Measurements from ENCODE around the gene ENOX1. TPM values are rescaled to one million over a fixed set of nuclear protein-coding genes. Genes with fewer than 3 reads are reported as not detected.

ENOX1 gene
- total RNA-seq, 3 donors from 2014 or later (not counting 1 experiment from before 2014, with no cell fraction given), result not detected

DNA sequence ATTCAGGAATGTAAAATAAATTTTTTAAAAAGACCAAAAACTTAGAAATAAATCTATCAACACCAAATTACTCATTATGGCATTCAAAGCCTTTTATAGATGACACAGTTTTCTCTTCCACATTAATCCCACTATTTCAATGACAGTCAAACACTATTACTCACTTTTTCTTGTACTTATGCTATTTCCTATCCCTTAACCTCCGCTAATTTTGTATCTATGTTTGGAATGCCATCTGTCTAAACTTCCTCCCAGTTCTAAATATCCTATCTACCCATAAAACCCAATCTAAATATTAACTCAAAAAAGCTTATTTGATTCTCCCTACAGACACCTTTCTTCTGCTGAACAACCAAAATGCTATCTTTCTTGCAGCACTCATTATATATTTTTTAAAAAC, 203.5 kb downstream of the ENOX1 start:
- TF ChIP-seq, protein P1, sequence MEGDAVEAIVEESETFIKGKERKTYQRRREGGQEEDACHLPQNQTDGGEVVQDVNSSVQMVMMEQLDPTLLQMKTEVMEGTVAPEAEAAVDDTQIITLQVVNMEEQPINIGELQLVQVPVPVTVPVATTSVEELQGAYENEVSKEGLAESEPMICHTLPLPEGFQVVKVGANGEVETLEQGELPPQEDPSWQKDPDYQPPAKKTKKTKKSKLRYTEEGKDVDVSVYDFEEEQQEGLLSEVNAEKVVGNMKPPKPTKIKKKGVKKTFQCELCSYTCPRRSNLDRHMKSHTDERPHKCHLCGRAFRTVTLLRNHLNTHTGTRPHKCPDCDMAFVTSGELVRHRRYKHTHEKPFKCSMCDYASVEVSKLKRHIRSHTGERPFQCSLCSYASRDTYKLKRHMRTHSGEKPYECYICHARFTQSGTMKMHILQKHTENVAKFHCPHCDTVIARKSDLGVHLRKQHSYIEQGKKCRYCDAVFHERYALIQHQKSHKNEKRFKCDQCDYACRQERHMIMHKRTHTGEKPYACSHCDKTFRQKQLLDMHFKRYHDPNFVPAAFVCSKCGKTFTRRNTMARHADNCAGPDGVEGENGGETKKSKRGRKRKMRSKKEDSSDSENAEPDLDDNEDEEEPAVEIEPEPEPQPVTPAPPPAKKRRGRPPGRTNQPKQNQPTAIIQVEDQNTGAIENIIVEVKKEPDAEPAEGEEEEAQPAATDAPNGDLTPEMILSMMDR (IDR thresholded peaks at IDR 0.05), result no peak
- DNase-seq (no peak), ATAC-seq (no peak)
- intact Hi-C loops (cut with micrococcal nuclease), result no loop called here
- Mint-ChIP-seq H3K27ac (no peak overlapping the region), H3K4me1 (no peaks in the 10 kb centered on the region), H3K27me3 (ENCODE audit: low read depth in 2 of 2) (peaks cover 0 to 3% of the 10 kb centered on the region in 2 donors), H3K36me3 (no peaks in the 10 kb centered on the region), H3K9me3 (no peaks in the 10 kb centered on the region), H3K4me3 (no peak overlapping the region)
- WGBS (ENCODE audit: insufficient coverage), result 94% methylated on average over 1 of the region's 1 CpG
- Histone ChIP-seq H3K27ac (ENCODE audit: low read length) (no peak overlapping the region), H3K4me3 (ENCODE audit: low read length) (no peak overlapping the region), H3K27me3 (ENCODE audit: control insufficient read depth, insufficient read depth, low read length) (no peaks in the 10 kb centered on the region), H3K4me1 (ENCODE audit: control insufficient read depth, insufficient read depth, low read length) (no peaks in the 10 kb centered on the region), H3K9me3 (ENCODE audit: control insufficient read depth, insufficient read depth, low read length) (no peaks in the 10 kb centered on the region), H3K36me3 (ENCODE audit: control insufficient read depth, insufficient read depth, low read length) (no peaks in the 10 kb centered on the region)

DNA sequence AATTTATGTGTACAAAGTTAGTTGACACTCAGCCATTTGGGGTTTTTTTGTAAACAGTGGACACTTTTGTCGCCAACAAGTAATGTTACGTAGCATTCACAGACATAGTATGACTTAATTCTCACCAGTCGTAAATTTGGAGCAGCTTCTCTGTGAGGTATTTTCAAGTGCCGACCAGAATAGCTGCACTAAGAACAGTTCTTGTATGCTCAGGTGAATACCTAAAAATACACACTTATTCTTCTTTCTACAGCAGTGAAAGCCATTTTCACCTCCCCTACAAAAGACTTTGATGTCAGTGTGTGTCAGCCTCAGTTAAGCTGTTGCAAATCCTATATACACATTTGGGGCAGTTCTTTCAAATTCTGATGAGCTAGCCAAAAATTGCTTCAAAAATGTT, 206.5 kb downstream of the ENOX1 start:
- intact Hi-C loops (cut with micrococcal nuclease), result no loop called here

DNA sequence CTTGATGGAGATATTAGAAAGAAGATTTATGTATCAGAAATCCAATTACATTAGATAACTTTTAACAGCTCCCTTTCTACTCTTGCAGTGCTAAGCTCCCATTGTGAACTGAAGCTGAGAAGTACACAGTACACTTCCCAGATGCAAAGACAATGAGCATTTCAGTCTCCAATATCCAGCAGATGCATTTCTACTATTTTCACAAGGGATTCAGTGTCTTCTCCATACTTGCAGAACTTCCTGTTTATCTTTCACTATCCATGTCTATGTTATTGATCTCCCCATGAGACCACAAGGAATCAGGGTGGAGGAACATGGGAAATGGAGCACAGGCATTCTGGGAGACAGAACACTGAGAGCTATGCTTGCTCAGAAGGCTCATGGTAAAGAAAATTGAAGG, 207.5 kb downstream of the ENOX1 start:
- H3K4me3 ChIP-seq (ENCODE audit: low read length), result no peak overlapping the region
- H3K27me3 Mint-ChIP-seq (ENCODE audit: low read depth in 2 of 2), result peaks cover 0 to 2% of the 10 kb centered on the region in 2 donors
- ATAC-seq, result no peak
- no peak overlapping the region for H3K4me3 Mint-ChIP-seq
- peaks cover 0 to 4% of the 10 kb centered on the region in 2 donors for H3K4me1 Mint-ChIP-seq
- H3K4me1 ChIP-seq (ENCODE audit: control insufficient read depth, insufficient read depth, low read length), result no peaks in the 10 kb centered on the region
- no peaks in the 10 kb centered on the region for H3K27me3 ChIP-seq (ENCODE audit: control insufficient read depth, insufficient read depth, low read length)
- no peaks in the 10 kb centered on the region for H3K9me3 Mint-ChIP-seq
- H3K27ac ChIP-seq (ENCODE audit: low read length), result no peak overlapping the region
- H3K9me3 ChIP-seq (ENCODE audit: control insufficient read depth, insufficient read depth, low read length), result no peaks in the 10 kb centered on the region
- no peaks in the 10 kb centered on the region for H3K36me3 Mint-ChIP-seq
- DNase-seq, result no peak
- intact Hi-C loops (cut with micrococcal nuclease), result no loop called here
- H3K36me3 ChIP-seq (ENCODE audit: control insufficient read depth, insufficient read depth, low read length), result no peaks in the 10 kb centered on the region
- TF ChIP-seq, protein P1 (IDR thresholded peaks at IDR 0.05), result no peak
- H3K27ac Mint-ChIP-seq, result no peak overlapping the region

More for the DNA sequence above, 206.5 kb downstream of the ENOX1 start:
- no peaks in the 10 kb centered on the region for H3K27me3 ChIP-seq (ENCODE audit: control insufficient read depth, insufficient read depth, low read length)
- H3K9me3 ChIP-seq (ENCODE audit: control insufficient read depth, insufficient read depth, low read length), result no peaks in the 10 kb centered on the region
- H3K4me1 Mint-ChIP-seq, result no peaks in the 10 kb centered on the region
- no peak overlapping the region for H3K27ac Mint-ChIP-seq
- H3K27ac ChIP-seq (ENCODE audit: low read length), result no peak overlapping the region
- no peak for ATAC-seq
- H3K9me3 Mint-ChIP-seq, result no peaks in the 10 kb centered on the region
- no peak overlapping the region for H3K4me3 Mint-ChIP-seq
- no peaks in the 10 kb centered on the region for H3K36me3 Mint-ChIP-seq
- no peak overlapping the region for H3K4me3 ChIP-seq (ENCODE audit: low read length)
- TF ChIP-seq, protein P1 (IDR thresholded peaks at IDR 0.05), result no peak
- H3K36me3 ChIP-seq (ENCODE audit: control insufficient read depth, insufficient read depth, low read length), result no peaks in the 10 kb centered on the region
- WGBS (ENCODE audit: insufficient coverage), result 95% methylated on average over 4 of the region's 4 CpGs
- H3K4me1 ChIP-seq (ENCODE audit: control insufficient read depth, insufficient read depth, low read length), result no peaks in the 10 kb centered on the region
- DNase-seq, result no peak
- peaks cover 0 to 3% of the 10 kb centered on the region in 2 donors for H3K27me3 Mint-ChIP-seq (ENCODE audit: low read depth in 2 of 2)

DNA sequence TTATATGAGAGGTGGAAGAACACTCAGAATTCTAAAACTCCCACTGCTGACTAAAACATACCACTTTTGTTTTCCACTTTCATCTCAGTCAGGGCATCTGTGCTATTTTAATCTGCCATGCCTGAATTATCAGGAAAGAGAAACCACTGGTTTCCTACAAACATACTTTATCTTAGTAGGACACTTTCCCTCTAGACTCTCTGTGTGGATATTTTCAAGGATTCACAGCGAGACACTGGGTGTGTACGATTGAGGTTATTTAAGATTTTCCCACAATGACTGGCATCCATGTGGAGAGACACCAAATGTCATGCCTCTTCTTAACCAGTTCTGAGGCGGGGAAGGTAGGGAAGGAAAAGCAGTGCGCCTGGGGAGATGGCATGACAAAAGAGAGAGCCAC, 212.2 kb downstream of the ENOX1 start:
- Histone ChIP-seq H3K4me3 (ENCODE audit: low read length) (no peak overlapping the region), H3K4me1 (ENCODE audit: control insufficient read depth, insufficient read depth, low read length) (no peaks in the 10 kb centered on the region), H3K36me3 (ENCODE audit: control insufficient read depth, insufficient read depth, low read length) (no peaks in the 10 kb centered on the region), H3K9me3 (ENCODE audit: control insufficient read depth, insufficient read depth, low read length) (no peaks in the 10 kb centered on the region), H3K27me3 (ENCODE audit: control insufficient read depth, insufficient read depth, low read length) (no peaks in the 10 kb centered on the region), H3K27ac (ENCODE audit: low read length) (no peak overlapping the region)
- Mint-ChIP-seq H3K4me3 (no peak overlapping the region), H3K36me3 (no peaks in the 10 kb centered on the region), H3K27me3 (ENCODE audit: low read depth in 2 of 2) (peaks cover 0 to 2% of the 10 kb centered on the region in 2 donors), H3K27ac (no peak overlapping the region), H3K9me3 (no peaks in the 10 kb centered on the region), H3K4me1 (peaks cover 0 to 4% of the 10 kb centered on the region in 2 donors)
- WGBS (ENCODE audit: insufficient coverage), result 60% methylated on average over 4 of the region's 4 CpGs
- DNase-seq, result no peak
- TF ChIP-seq, protein P1 (IDR thresholded peaks at IDR 0.05), result no peak
- ATAC-seq, result no peak
- intact Hi-C loops (cut with micrococcal nuclease), result no loop called here
